Measurements from ENCODE around the gene ATP8B3. TPM values are rescaled to one million over a fixed set of nuclear protein-coding genes. Genes with fewer than 3 reads are reported as not detected.

The ATP8B3 gene
- total RNA-seq, 1 donor from 2014 or later, result 5.2 TPM

GRCh38 chr19:1858412-1859081 is 46.5 kb upstream of the ATP8B3 start:
- H3K36me3 Mint-ChIP-seq (ENCODE audit: unreplicated experiment), result no peaks in the 10 kb centered on the region
- no peak overlapping the region for H3K4me3 Mint-ChIP-seq (ENCODE audit: unreplicated experiment)
- H3K27ac Mint-ChIP-seq (ENCODE audit: unreplicated experiment), result peak overlapping the region; percentile 62
- H3K27me3 Mint-ChIP-seq (ENCODE audit: unreplicated experiment), result no peaks in the 10 kb centered on the region
- H3K4me1 Mint-ChIP-seq (ENCODE audit: unreplicated experiment), result peaks cover 66% of the 10 kb centered on the region
- no peak for DNase-seq (ENCODE audit: extremely low spot score, unreplicated experiment)
- TF ChIP-seq, protein P1, sequence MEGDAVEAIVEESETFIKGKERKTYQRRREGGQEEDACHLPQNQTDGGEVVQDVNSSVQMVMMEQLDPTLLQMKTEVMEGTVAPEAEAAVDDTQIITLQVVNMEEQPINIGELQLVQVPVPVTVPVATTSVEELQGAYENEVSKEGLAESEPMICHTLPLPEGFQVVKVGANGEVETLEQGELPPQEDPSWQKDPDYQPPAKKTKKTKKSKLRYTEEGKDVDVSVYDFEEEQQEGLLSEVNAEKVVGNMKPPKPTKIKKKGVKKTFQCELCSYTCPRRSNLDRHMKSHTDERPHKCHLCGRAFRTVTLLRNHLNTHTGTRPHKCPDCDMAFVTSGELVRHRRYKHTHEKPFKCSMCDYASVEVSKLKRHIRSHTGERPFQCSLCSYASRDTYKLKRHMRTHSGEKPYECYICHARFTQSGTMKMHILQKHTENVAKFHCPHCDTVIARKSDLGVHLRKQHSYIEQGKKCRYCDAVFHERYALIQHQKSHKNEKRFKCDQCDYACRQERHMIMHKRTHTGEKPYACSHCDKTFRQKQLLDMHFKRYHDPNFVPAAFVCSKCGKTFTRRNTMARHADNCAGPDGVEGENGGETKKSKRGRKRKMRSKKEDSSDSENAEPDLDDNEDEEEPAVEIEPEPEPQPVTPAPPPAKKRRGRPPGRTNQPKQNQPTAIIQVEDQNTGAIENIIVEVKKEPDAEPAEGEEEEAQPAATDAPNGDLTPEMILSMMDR (IDR thresholded peaks at IDR 0.05), result no peak
- no peaks in the 10 kb centered on the region for H3K9me3 Mint-ChIP-seq (ENCODE audit: unreplicated experiment)

- DNase-seq (ENCODE audit: extremely low spot score, unreplicated experiment), result no peak
- Mint-ChIP-seq H3K4me3 (ENCODE audit: unreplicated experiment) (no peak overlapping the region), H3K27ac (ENCODE audit: unreplicated experiment) (peak overlapping the region; percentile 81), H3K4me1 (ENCODE audit: unreplicated experiment) (peaks cover 72% of the 10 kb centered on the region), H3K36me3 (ENCODE audit: unreplicated experiment) (no peaks in the 10 kb centered on the region), H3K9me3 (ENCODE audit: unreplicated experiment) (no peaks in the 10 kb centered on the region), H3K27me3 (ENCODE audit: unreplicated experiment) (no peaks in the 10 kb centered on the region)
- TF ChIP-seq, protein P1 (IDR thresholded peaks at IDR 0.05), result no peak
Measured at GRCh38 chr19:1857648-1858326, 45.7 kb upstream of the ATP8B3 start.

GRCh38 chr19:1856698-1857603 is 44.9 kb upstream of the ATP8B3 start:
- Mint-ChIP-seq H3K4me1 (ENCODE audit: unreplicated experiment) (peaks cover 69% of the 10 kb centered on the region), H3K27ac (ENCODE audit: unreplicated experiment) (peak overlapping the region; percentile 91), H3K36me3 (ENCODE audit: unreplicated experiment) (no peaks in the 10 kb centered on the region), H3K27me3 (ENCODE audit: unreplicated experiment) (no peaks in the 10 kb centered on the region), H3K4me3 (ENCODE audit: unreplicated experiment) (no peak overlapping the region), H3K9me3 (ENCODE audit: unreplicated experiment) (no peaks in the 10 kb centered on the region)
- no peak for DNase-seq (ENCODE audit: extremely low spot score, unreplicated experiment)
- TF ChIP-seq, protein P1 (IDR thresholded peaks at IDR 0.05), result no peak

- H3K9me3 Mint-ChIP-seq (ENCODE audit: unreplicated experiment), result no peaks in the 10 kb centered on the region
- no peaks in the 10 kb centered on the region for H3K36me3 Mint-ChIP-seq (ENCODE audit: unreplicated experiment)
- H3K27ac Mint-ChIP-seq (ENCODE audit: unreplicated experiment), result peak overlapping the region; percentile 91
- H3K4me1 Mint-ChIP-seq (ENCODE audit: unreplicated experiment), result peaks cover 62% of the 10 kb centered on the region
- DNase-seq (ENCODE audit: extremely low spot score, unreplicated experiment), result no peak
- TF ChIP-seq, protein P1 (IDR thresholded peaks at IDR 0.05), result no peak
- H3K4me3 Mint-ChIP-seq (ENCODE audit: unreplicated experiment), result no peak overlapping the region
- no peaks in the 10 kb centered on the region for H3K27me3 Mint-ChIP-seq (ENCODE audit: unreplicated experiment)
Measured at GRCh38 chr19:1856345-1856697, 44.2 kb upstream of the ATP8B3 start.

Measured in osteocyte (in vitro differentiated cells).